GM12865 (cell line): ENCODE results near the gene GNAS-AS1.

Experiments
- DNase-seq: peaks from one replicate; pipeline ENCODE4 v3.0.0; 2010; ENCODE audit warnings: low read depth
- H3K4me3 ChIP-seq: 2 replicates; pipeline ENCODE4 v1.5.1; 2011; ENCODE audit warnings: mild to moderate bottlenecking, low read depth, low read length, control low read depth
- CTCF ChIP-seq: IDR thresholded peaks from 2 replicates; pipeline ENCODE4 v1.5.1; 2011; ENCODE audit warnings: low read length, control low read depth, low read depth, inconsistent platforms; ENCODE audit not compliant: insufficient read depth; ENCODE audit errors: missing control alignments

GNAS-AS1 gene

GRCh38 chr20:58886546-58886945 is 35.8 kb upstream of the GNAS-AS1 start:
- peak; percentile 66 for DNase-seq
- no peak overlapping the region for H3K4me3 ChIP-seq

GRCh38 chr20:58884966-58885365 is 34.3 kb upstream of the GNAS-AS1 start:
- no peak for DNase-seq
- TF ChIP-seq CTCF = no peak
- H3K4me3 ChIP-seq = no peak overlapping the region

More at GRCh38 chr20:58886546-58886945, 35.8 kb upstream of the GNAS-AS1 start:
- no peak for TF ChIP-seq CTCF

- no peak overlapping the region for H3K4me3 ChIP-seq
- DNase-seq = no peak
- no peak for TF ChIP-seq CTCF
These were observed 32.6 kb upstream of the GNAS-AS1 start for GRCh38 chr20:58883241-58883691.

GRCh38 chr20:58882704-58883089 is 32.0 kb upstream of the GNAS-AS1 start:
- no peak for TF ChIP-seq CTCF
- DNase-seq = no peak
- H3K4me3 ChIP-seq = no peak overlapping the region

GRCh38 chr20:58880994-58881752 is 30.5 kb upstream of the GNAS-AS1 start:
- TF ChIP-seq CTCF = no peak

GRCh38 chr20:58880441-58880840 is 29.7 kb upstream of the GNAS-AS1 start:
- no peak overlapping the region for H3K4me3 ChIP-seq
- no peak for DNase-seq
- no peak for TF ChIP-seq CTCF

More at GRCh38 chr20:58880994-58881752, 30.5 kb upstream of the GNAS-AS1 start:
- no peak overlapping the region for H3K4me3 ChIP-seq
- no peak for DNase-seq

- TF ChIP-seq CTCF = no peak
- no peak for DNase-seq
These were observed 27.7 kb upstream of the GNAS-AS1 start for GRCh38 chr20:58878399-58878798.

More at GRCh38 chr20:58878399-58878798, 27.7 kb upstream of the GNAS-AS1 start:
- no peak overlapping the region for H3K4me3 ChIP-seq
